Measurements from ENCODE around the gene SLC17A5. TPM values are rescaled to one million over a fixed set of nuclear protein-coding genes. Genes with fewer than 3 reads are reported as not detected.

SLC17A5 gene
- total RNA-seq, 4 donors from 2014 or later = 96.3 to 184 (median 159) TPM

- Histone ChIP-seq H3K4me1 (no peaks in the 10 kb centered on the region), H3K27ac (no peak overlapping the region), H3K36me3 (peaks cover 27 to 60% of the 10 kb centered on the region in 2 donors), H3K27me3 (no peaks in the 10 kb centered on the region), H3K9me3 (no peaks in the 10 kb centered on the region), H3K4me3 (replicated peaks in 1 of 3) (no peak overlapping the region)
- TF ChIP-seq POLR2A (IDR thresholded peaks at IDR 0.05) = no peak
- no peak for TF ChIP-seq CTCF (IDR thresholded peaks at IDR 0.05)
- WGBS, 2 donors = 89 to 96% methylated on average over 4 of the region's 4 CpGs
- intact Hi-C loops (cut with DNase I) = no loop called here
- no peak for DNase-seq
These were observed 45.0 kb downstream of the SLC17A5 start for GRCh38 chr6:73608761-73609160.

- Histone ChIP-seq H3K4me1 (no peaks in the 10 kb centered on the region), H3K27me3 (no peaks in the 10 kb centered on the region), H3K27ac (no peak overlapping the region), H3K9me3 (no peaks in the 10 kb centered on the region), H3K4me3 (replicated peaks in 1 of 3) (no peak overlapping the region), H3K36me3 (peaks cover 27 to 47% of the 10 kb centered on the region in 2 donors)
- intact Hi-C loops (cut with DNase I) = no loop called here
- WGBS, 2 donors = 91 to 98% methylated on average over 2 of the region's 2 CpGs
- TF ChIP-seq CTCF (IDR thresholded peaks at IDR 0.05) (no peak), POLR2A (IDR thresholded peaks at IDR 0.05) (no peak)
- no peak for DNase-seq
These were observed 47.4 kb downstream of the SLC17A5 start for GRCh38 chr6:73606428-73606827.

GRCh38 chr6:73604461-73604860 is 49.3 kb downstream of the SLC17A5 start:
- no peak overlapping the region for H3K4me3 ChIP-seq (replicated peaks in 1 of 3)
- no peak overlapping the region for H3K27ac ChIP-seq
- H3K36me3 ChIP-seq = peaks cover 28 to 49% of the 10 kb centered on the region in 2 donors
- intact Hi-C loops (cut with DNase I) = no loop called here
- WGBS, 2 donors = 95% methylated on average over 5 of the region's 5 CpGs
- no peaks in the 10 kb centered on the region for H3K9me3 ChIP-seq
- H3K27me3 ChIP-seq = no peaks in the 10 kb centered on the region
- H3K4me1 ChIP-seq = no peaks in the 10 kb centered on the region
- TF ChIP-seq CTCF (IDR thresholded peaks at IDR 0.05) (no peak), POLR2A (IDR thresholded peaks at IDR 0.05) (no peak)
- no peak for DNase-seq

- no peaks in the 10 kb centered on the region for H3K9me3 ChIP-seq
- peaks cover 27 to 49% of the 10 kb centered on the region in 2 donors for H3K36me3 ChIP-seq
- no peak overlapping the region for H3K4me3 ChIP-seq (replicated peaks in 1 of 3)
- intact Hi-C loops (cut with DNase I) = no loop called here
- H3K27ac ChIP-seq = no peak overlapping the region
- TF ChIP-seq CTCF (IDR thresholded peaks at IDR 0.05) (no peak), POLR2A (IDR thresholded peaks at IDR 0.05) (no peak)
- 89 to 90% methylated on average over 1 of the region's 1 CpG for WGBS, 2 donors
- no peaks in the 10 kb centered on the region for H3K27me3 ChIP-seq
- H3K4me1 ChIP-seq = no peaks in the 10 kb centered on the region
- no peak for DNase-seq
These were observed 49.8 kb downstream of the SLC17A5 start for GRCh38 chr6:73604020-73604419.

GRCh38 chr6:73586416-73586974 is 67.3 kb downstream of the SLC17A5 start:
- DNase-seq = peak; percentile 27 to 34
- intact Hi-C loops (cut with DNase I) = no loop called here

More at GRCh38 chr6:73586416-73586974, 67.3 kb downstream of the SLC17A5 start:
- Histone ChIP-seq H3K36me3 (no peaks in the 10 kb centered on the region), H3K4me1 (peaks cover 15 to 19% of the 10 kb centered on the region in 2 donors), H3K9me3 (no peaks in the 10 kb centered on the region), H3K27ac (peak overlapping the region; percentile 80 to 99 (median 95)), H3K4me3 (replicated peaks in 1 of 3) (no peak overlapping the region), H3K27me3 (no peaks in the 10 kb centered on the region)
- 20 to 30% methylated on average over 6 of the region's 6 CpGs for WGBS, 2 donors
- TF ChIP-seq POLR2A (IDR thresholded peaks at IDR 0.05) (peak in 1 of 2 donors; percentile 35), CTCF (IDR thresholded peaks at IDR 0.05) (no peak)
